Measurements from ENCODE around the gene SH3TC2. TPM values are rescaled to one million over a fixed set of nuclear protein-coding genes. Genes with fewer than 3 reads are reported as not detected.

SH3TC2 gene
- total and polyA plus RNA-seq, 3 donors from 2014 or later = 32.4 to 136 (median 130) TPM

- Histone ChIP-seq H3K4me3 (no peak overlapping the region), H3K27me3 (no peaks in the 10 kb centered on the region), H3K9me3 (no peaks in the 10 kb centered on the region), H3K36me3 (ENCODE audit: low read depth, missing control alignments) (no peaks in the 10 kb centered on the region), H3K27ac (no peak overlapping the region), H3K4me1 (no peaks in the 10 kb centered on the region)
- TF ChIP-seq CTCF (IDR thresholded peaks at IDR 0.05) (no peak), POLR2A (IDR thresholded peaks at IDR 0.05) (no peak)
- intact Hi-C loops (cut with DNase I; ENCODE audit: low total_unique reads) = no loop called here
- no peak for DNase-seq
Observed at GRCh38 chr5:149099920-149100319, 37.1 kb upstream of the SH3TC2 start.

- H3K9me3 ChIP-seq = no peaks in the 10 kb centered on the region
Observed at GRCh38 chr5:149094996-149095395, 32.1 kb upstream of the SH3TC2 start.

GRCh38 chr5:149093625-149094024 lies 30.8 kb upstream of the SH3TC2 start:
- no peak for DNase-seq
- intact Hi-C loops (cut with DNase I; ENCODE audit: low total_unique reads) = no loop called here
- Histone ChIP-seq H3K4me1 (no peaks in the 10 kb centered on the region), H3K27me3 (no peaks in the 10 kb centered on the region), H3K36me3 (ENCODE audit: low read depth, missing control alignments) (no peaks in the 10 kb centered on the region), H3K9me3 (no peaks in the 10 kb centered on the region), H3K4me3 (no peak overlapping the region), H3K27ac (no peak overlapping the region)
- TF ChIP-seq POLR2A (IDR thresholded peaks at IDR 0.05) (no peak), CTCF (IDR thresholded peaks at IDR 0.05) (no peak)
- WGBS, 2 donors = 50 to 75% methylated on average over 2 of the region's 2 CpGs

More at GRCh38 chr5:149094996-149095395, 32.1 kb upstream of the SH3TC2 start:
- Histone ChIP-seq H3K27me3 (no peaks in the 10 kb centered on the region), H3K4me3 (no peak overlapping the region), H3K4me1 (no peaks in the 10 kb centered on the region), H3K27ac (no peak overlapping the region), H3K36me3 (ENCODE audit: low read depth, missing control alignments) (no peaks in the 10 kb centered on the region)
- WGBS, 2 donors = 83 to 88% methylated on average over 2 of the region's 2 CpGs
- no peak for DNase-seq
- intact Hi-C loops (cut with DNase I; ENCODE audit: low total_unique reads) = no loop called here
- no peak for TF ChIP-seq POLR2A (IDR thresholded peaks at IDR 0.05)
- TF ChIP-seq CTCF (IDR thresholded peaks at IDR 0.05) = no peak

GRCh38 chr5:149089796-149090195 lies 26.9 kb upstream of the SH3TC2 start:
- Histone ChIP-seq H3K27me3 (no peaks in the 10 kb centered on the region), H3K36me3 (ENCODE audit: low read depth, missing control alignments) (no peaks in the 10 kb centered on the region), H3K4me3 (no peak overlapping the region), H3K4me1 (no peaks in the 10 kb centered on the region), H3K27ac (no peak overlapping the region), H3K9me3 (no peaks in the 10 kb centered on the region)
- DNase-seq = no peak
- TF ChIP-seq POLR2A (IDR thresholded peaks at IDR 0.05) (no peak), CTCF (IDR thresholded peaks at IDR 0.05) (no peak)
- 53 to 64% methylated on average over 2 of the region's 2 CpGs for WGBS, 2 donors
- intact Hi-C loops (cut with DNase I; ENCODE audit: low total_unique reads) = no loop called here

- no peak overlapping the region for H3K27ac ChIP-seq
- no peaks in the 10 kb centered on the region for H3K27me3 ChIP-seq
- TF ChIP-seq CTCF (IDR thresholded peaks at IDR 0.05) (no peak), POLR2A (IDR thresholded peaks at IDR 0.05) (no peak)
- no peak for DNase-seq
- H3K9me3 ChIP-seq = no peaks in the 10 kb centered on the region
- no peaks in the 10 kb centered on the region for H3K4me1 ChIP-seq
- no peaks in the 10 kb centered on the region for H3K36me3 ChIP-seq (ENCODE audit: low read depth, missing control alignments)
- H3K4me3 ChIP-seq = no peak overlapping the region
- WGBS, 2 donors = 90% methylated on average over 3 of the region's 3 CpGs
- intact Hi-C loops (cut with DNase I; ENCODE audit: low total_unique reads) = no loop called here
Observed at GRCh38 chr5:149088686-149089085, 25.8 kb upstream of the SH3TC2 start.

Measured in testis (tissue), 3 donors.